GM19099 (cell line): ENCODE measurements around the gene MUL1.

Experiments used
- POLR2A ChIP-seq: IDR thresholded peaks from 3 replicates; pipeline ENCODE4 v1.6.1; 2011; ENCODE audit warnings: low read depth; ENCODE audit not compliant: insufficient read length; ENCODE audit errors: extremely low read depth

MUL1 gene

DNA sequence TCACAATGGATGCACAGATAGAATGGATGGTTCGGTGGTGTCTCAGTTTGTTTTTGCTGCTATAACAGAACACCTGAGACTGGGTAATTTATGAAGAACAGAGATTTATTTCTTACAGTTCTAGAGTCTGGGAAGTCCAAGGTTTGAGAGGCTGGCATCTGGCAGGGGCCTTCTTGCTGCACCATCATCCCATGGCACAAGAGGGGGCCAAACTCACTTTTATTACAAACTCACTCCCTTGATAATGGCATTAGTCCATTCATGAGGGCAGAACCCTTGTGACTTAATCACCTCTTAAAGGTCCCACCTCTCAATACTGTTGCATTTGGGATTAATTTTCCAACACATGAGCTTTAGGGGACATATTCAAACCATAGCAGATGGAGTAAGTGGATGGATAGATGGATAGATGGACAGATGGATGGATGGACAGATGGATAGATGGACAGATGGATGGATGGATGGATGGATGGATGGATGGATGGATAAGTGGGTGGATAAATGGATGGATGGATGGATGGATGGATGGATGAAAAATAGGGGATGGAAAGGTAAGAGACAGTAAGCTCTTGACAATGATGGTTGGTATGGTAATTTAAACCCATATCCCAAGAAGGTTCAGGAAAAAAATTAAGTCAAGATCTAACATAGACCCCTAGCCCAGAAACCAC, 38.4 kb downstream of the MUL1 start:
- no peak for TF ChIP-seq POLR2A

GRCh38 chr1:20466273-20466672, 41.7 kb downstream of the MUL1 start:
- TF ChIP-seq POLR2A = no peak

GRCh38 chr1:20465187-20465586, 42.8 kb downstream of the MUL1 start:
- TF ChIP-seq POLR2A = no peak

GRCh38 chr1:20463502-20463901, 44.4 kb downstream of the MUL1 start:
- TF ChIP-seq POLR2A = no peak

- TF ChIP-seq POLR2A = no peak
Measured at GRCh38 chr1:20462397-20462796, 45.6 kb downstream of the MUL1 start.

GRCh38 chr1:20458717-20459116, 49.2 kb downstream of the MUL1 start:
- TF ChIP-seq POLR2A = no peak

DNA sequence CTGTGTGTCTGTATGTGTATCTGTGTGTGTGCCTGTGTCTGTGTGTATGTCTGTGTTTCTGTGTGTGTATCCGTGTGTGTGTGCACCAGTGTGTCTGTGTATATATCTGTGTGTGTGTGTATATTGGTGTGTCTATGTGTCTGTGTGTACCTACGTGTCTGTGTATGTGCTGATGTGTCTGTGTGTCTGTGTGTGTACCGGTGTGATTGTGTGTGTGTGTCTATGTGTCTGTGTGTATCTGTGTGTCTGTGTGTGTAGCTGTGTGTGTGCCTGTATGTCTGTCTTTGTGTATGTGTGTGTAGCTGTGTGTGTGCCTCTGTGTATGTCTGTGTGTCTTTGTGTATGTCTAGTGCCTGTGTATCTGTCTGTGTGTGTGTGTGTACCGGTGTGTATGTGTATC, 53.9 kb downstream of the MUL1 start:
- no peak for TF ChIP-seq POLR2A

GRCh38 chr1:20449735-20450311, 58.1 kb downstream of the MUL1 start:
- no peak for TF ChIP-seq POLR2A
